T47D (cell line): ENCODE measurements around the gene GNA15.
A peak's percentile ranks its signal among the peaks of the same experiment; 100 is the strongest.
"Not testable (repeated sequence)": the region's sequence is repeated elsewhere in the genome, so short reads cannot be mapped to it uniquely, and the experiment has no call there.

ENCODE experiments used
- DNase-seq, 2 experiments: peaks; one replicate each; pipeline versions ENCODE4 v3.0.0 to v3.0.0-alpha.2; 2011 to 2012; ENCODE audit warnings: low read depth in 1 of 2, low spot score in 1 of 2
- JUND ChIP-seq: IDR thresholded peaks from 2 replicates; pipeline ENCODE4 v1.6.1; 2012; ENCODE audit warnings: low read depth
- in situ Hi-C: cut with HindIII; loops from 2 replicates; pipeline ENCODE4 v1.10.0; 2016; ENCODE audit warnings: low sequenced_read_pairs, low pct_unique_long_range_greater_than_20kb

Gene GNA15

GRCh38 chr19:3184847-3185460, 49.1 kb downstream of the GNA15 start:
- in situ Hi-C loops, result no loop called here
- DNase-seq, result no peak
- no peak for TF ChIP-seq JUND

GRCh38 chr19:3185461-3186159, 49.8 kb downstream of the GNA15 start, which contains the start of gene NCLN:
TSS of gene NCLN (plus strand) at chr19:3185930. CDS start at chr19:3186031, 101 bp downstream.
- no peak for TF ChIP-seq JUND
- peak; percentile 45 to 93 for DNase-seq
- in situ Hi-C loops, result no loop called here

GRCh38 chr19:3186160-3186688, 50.4 kb downstream of the GNA15 start:
- no peak for TF ChIP-seq JUND
- in situ Hi-C loops, result no loop called here
- no peak for DNase-seq

- TF ChIP-seq JUND, result no peak
- no peak for DNase-seq
- in situ Hi-C loops, result no loop called here
Measured at GRCh38 chr19:3186891-3187661, 51.2 kb downstream of the GNA15 start.

GRCh38 chr19:3187662-3188511, 52.1 kb downstream of the GNA15 start:
- in situ Hi-C loops, result no loop called here
- DNase-seq, result no peak
- TF ChIP-seq JUND, result no peak

GRCh38 chr19:3188627-3189596, 53.1 kb downstream of the GNA15 start:
- no peak for TF ChIP-seq JUND
- DNase-seq, result no peak
- in situ Hi-C loops, result no loop called here

- TF ChIP-seq JUND, result no peak
- in situ Hi-C loops, result no loop called here
- DNase-seq, result no peak
Measured at GRCh38 chr19:3189702-3190469, 54.1 kb downstream of the GNA15 start.

GRCh38 chr19:3190470-3190770, 54.6 kb downstream of the GNA15 start:
- TF ChIP-seq JUND, result no peak
- in situ Hi-C loops, result no loop called here
- DNase-seq, result no peak

GRCh38 chr19:3190921-3191805, 55.3 kb downstream of the GNA15 start:
- in situ Hi-C loops, result no loop called here
- no peak for TF ChIP-seq JUND

GRCh38 chr19:3191806-3192104, 55.9 kb downstream of the GNA15 start:
- DNase-seq, in situ Hi-C loops: not testable (repeated sequence)

More at GRCh38 chr19:3190921-3191805, 55.3 kb downstream of the GNA15 start:
- no peak for DNase-seq
